HepG2 (cell line): ENCODE measurements around the gene MTMR3. TPM values are rescaled to one million over a fixed set of nuclear protein-coding genes. Genes with fewer than 3 reads are reported as not detected.

ENCODE experiments used
- ATAC-seq: fragments of 200-7000 bp; cut with Tn5 transposase; 3 replicates; pipeline ENCODE4 v1.9.1; 2020; ENCODE audit warnings: mild to moderate bottlenecking, moderate library complexity
- BruUV-seq: library from RNA; stranded (reverse); fragments of 400-500 nt; replicated peaks from 2 replicates; lab custom pipeline; 2021; lab: Mats Ljungman, UMichigan
- CTCF ChIA-PET: fragments of 300-600 bp; formaldehyde crosslinking; extraction: SDS; loops from one replicate; lab custom pipeline; 2021; ENCODE audit warnings: low total read pairs, inconsistent platforms, low intra/inter-chr PET ratio; lab: Yijun Ruan, JAX
- POLR2A ChIA-PET: fragments of 350-600 bp; sonication (Branson Sonifier 250); formaldehyde crosslinking; loops from one replicate; lab custom pipeline; 2020; ENCODE audit warnings: antibody characterized with exemption, inconsistent platforms; lab: Yijun Ruan, JAX
- DNase-seq: peaks from one replicate; pipeline ENCODE4 v3.0.0-alpha.2; 2015; ENCODE audit warnings: low spot score
- FAIRE-seq: peaks from 3 replicates; lab custom pipeline; 2011; peaks lifted over from hg19 to GRCh38; lab: Jason Lieb, UNC
- H2AFZ ChIP-seq: one replicate; pipeline ENCODE4 v1.6.1; 2011; ENCODE audit warnings: low read length, inconsistent platforms
- H3K27ac ChIP-seq: fragments of 300-600 bp; 3 replicates; pipeline ENCODE4 v1.8.0; 2011; ENCODE audit warnings: mixed run types, mild to moderate bottlenecking, mixed read lengths, low read length, inconsistent platforms; ENCODE audit not compliant: insufficient read depth; ENCODE audit errors: extremely low read length
- H3K27me3 ChIP-seq, 2 experiments: fragments of 200-600 bp in 1 of 2; 2 replicates in 1 of 2; 3 replicates in 1 of 2; pipeline versions ENCODE4 v1.6.0 to v1.8.0; 2011; ENCODE audit warnings: low read length in 2 of 2, mild to moderate bottlenecking in 2 of 2, moderate library complexity in 2 of 2, inconsistent platforms in 1 of 2; ENCODE audit not compliant: insufficient read depth in 2 of 2, control insufficient read depth in 1 of 2
- H3K36me3 ChIP-seq, 2 experiments: fragments of 200-600 bp in 1 of 2; replicated peaks in 1 of 2; 2 replicates in 1 of 2; 3 replicates in 1 of 2; pipeline versions ENCODE4 v1.5.1 to v1.8.0; 2011; ENCODE audit warnings: low read length in 2 of 2, inconsistent platforms in 1 of 2; ENCODE audit not compliant: insufficient read depth in 2 of 2, control insufficient read depth in 1 of 2
- H3K4me1 ChIP-seq: 2 replicates; pipeline ENCODE4 v1.5.1; 2012; ENCODE audit warnings: low read length, inconsistent platforms; ENCODE audit not compliant: insufficient read depth
- H3K4me2 ChIP-seq: 2 replicates; pipeline ENCODE4 v1.6.0; 2011; ENCODE audit warnings: low read depth, low read length, inconsistent platforms
- H3K4me3 ChIP-seq, 3 experiments: fragments of 200-600 bp in 1 of 3; sonication (generic), shearing (Covaris generic) in 1 of 3; replicated peaks in 1 of 3; 2 replicates each; pipeline ENCODE4 v1.5.1; 2011 to 2016; ENCODE audit warnings: low read length in 3 of 3, inconsistent platforms in 2 of 3, low read depth in 2 of 3, mild to moderate bottlenecking in 2 of 3, control low read depth in 1 of 3, mixed read lengths in 1 of 3; ENCODE audit not compliant: insufficient read depth in 1 of 3
- H3K79me2 ChIP-seq: one replicate; pipeline ENCODE4 v1.6.1; 2011; ENCODE audit warnings: low read length, inconsistent platforms; ENCODE audit not compliant: insufficient read depth
- H3K9ac ChIP-seq: 2 replicates; pipeline ENCODE4 v1.6.0; 2011; ENCODE audit warnings: mild to moderate bottlenecking, low read depth, low read length, inconsistent platforms; ENCODE audit not compliant: insufficient read depth
- H3K9me3 ChIP-seq: 2 replicates; pipeline ENCODE4 v1.5.1; 2012; ENCODE audit warnings: mild to moderate bottlenecking, low read length
- H4K20me1 ChIP-seq: 2 replicates; pipeline ENCODE4 v1.6.0; 2011; ENCODE audit warnings: inconsistent platforms, mild to moderate bottlenecking, low read length, moderate library complexity; ENCODE audit not compliant: insufficient read depth
- CERS6 ChIP-seq: sonication (generic); formaldehyde crosslinking; IDR thresholded peaks from 2 replicates; pipeline ENCODE4 v1.5.0; 2020; ENCODE audit warnings: missing genetic modification reagents
- IKZF4 ChIP-seq: sonication (generic); formaldehyde crosslinking; IDR thresholded peaks from 2 replicates; pipeline ENCODE4 v1.5.1; 2020; ENCODE audit warnings: borderline replicate concordance, mild to moderate bottlenecking, low read depth, missing genetic modification reagents; ENCODE audit errors: not compliant biosample characterization
- ISX ChIP-seq: sonication (generic); formaldehyde crosslinking; conservative IDR thresholded peaks from 2 replicates; pipeline ENCODE4 v1.5.0; 2020; ENCODE audit warnings: missing genetic modification reagents
- KDM3A ChIP-seq: IDR thresholded peaks from 2 replicates; pipeline ENCODE4 v1.6.1; 2018; ENCODE audit warnings: low read depth, missing compliant biosample characterization
- KLF6 ChIP-seq: IDR thresholded peaks from 2 replicates; pipeline ENCODE4 v1.8.0; 2016; ENCODE audit warnings: missing biosample characterization, missing genetic modification reagents
- NCOA2 ChIP-seq: sonication (generic); formaldehyde crosslinking; IDR thresholded peaks from 2 replicates; pipeline ENCODE4 v1.8.0; 2022; ENCODE audit warnings: inconsistent platforms
- NR2F2 ChIP-seq: IDR thresholded peaks from 2 replicates; pipeline ENCODE4 v1.6.1; 2012; ENCODE audit warnings: low read depth, inconsistent platforms, borderline replicate concordance
- PRDM15 ChIP-seq: sonication (generic); formaldehyde crosslinking; IDR thresholded peaks from 2 replicates; pipeline ENCODE4 v1.4.0; 2020; ENCODE audit warnings: missing genetic modification reagents
- SNAPC5 ChIP-seq: sonication (generic); formaldehyde crosslinking; IDR thresholded peaks from 2 replicates; pipeline ENCODE4 v1.8.1; 2023; ENCODE audit warnings: mild to moderate bottlenecking, missing genetic modification reagents, borderline replicate concordance
- ZBTB8A ChIP-seq: sonication (generic); formaldehyde crosslinking; IDR thresholded peaks from 2 replicates; pipeline ENCODE4 v1.4.0; 2020; ENCODE audit warnings: mild to moderate bottlenecking, low read depth, missing genetic modification reagents, borderline replicate concordance
- ZNF773 ChIP-seq: sonication (generic); formaldehyde crosslinking; IDR thresholded peaks from 2 replicates; pipeline ENCODE4 v1.4.0; 2020; ENCODE audit warnings: missing genetic modification reagents, borderline replicate concordance
- ZSCAN12 ChIP-seq: sonication (generic); formaldehyde crosslinking; IDR thresholded peaks from 2 replicates; pipeline ENCODE4 v1.9.0; 2021; ENCODE audit warnings: mild to moderate bottlenecking, missing genetic modification reagents
- WGBS: methylation state at CpG from one replicate; pipeline ENCODE4 v1.1.6; 2017; ENCODE audit warnings: low lambda C conversion rate; 5-methylcytosine and 5-hydroxymethylcytosine counted together
- in situ Hi-C: cut with HindIII; loops from 2 replicates; pipeline ENCODE4 v1.10.0; 2017; ENCODE audit warnings: low pct_unique_long_range_greater_than_20kb; ENCODE audit not compliant: extremely low pct_ligation_motif_present
- intact Hi-C: fragments of 100-400 bp; cut with micrococcal nuclease; formaldehyde crosslinking; loops from one replicate; pipeline ENCODE4 v1.10.0; 2022; ENCODE audit not compliant: unreplicated experiment
- polyA plus RNA-seq, 8 experiments: library from polyadenylated mRNA; depleted of rRNA in 3 of 8; stranded (reverse) in 7 of 8; unstranded in 1 of 8; fragments of >200 nt; fragmentation: Illumina TruSeq in 4 of 8; extraction: Trizol in 4 of 8; gene quantifications; 2 replicates each; pipeline versions ENCODE4 v1.2.1 to v1.2.3, GENCODE V29; 2011 to 2016; ENCODE audit warnings: low read depth in 4 of 8, missing spikeins in 1 of 8, mixed read lengths in 1 of 8; ENCODE audit not compliant: insufficient read depth in 1 of 8
- total RNA-seq, 5 experiments: library from RNA; depleted of rRNA; stranded (reverse); fragments of >200 nt; fragmentation: Illumina TruSeq; extraction: Trizol; gene quantifications; 2 replicates each; pipeline ENCODE4 v1.2.3, GENCODE V29; 2016; ENCODE audit warnings: low read depth in 1 of 5

The MTMR3 gene
- total and polyA plus RNA-seq, 2 of the 13 experiments (the other 11 are each of a cell fraction or from before 2014, with no cell fraction given) = 12.6 to 24.8 TPM

GRCh38 chr22:30078320-30079311 is 195.6 kb downstream of the MTMR3 start:
- TF ChIP-seq NCOA2 (CRISPR knock-in tag) (no peak), KDM3A (CRISPR knock-in tag) (no peak), KLF6 (CRISPR knock-in tag) (no peak), ZBTB8A (CRISPR knock-in tag) (no peak), IKZF4 (CRISPR knock-in tag) (no peak), ZSCAN12 (CRISPR knock-in tag) (no peak), ZNF773 (no peak), PRDM15 (CRISPR knock-in tag) (no peak), NR2F2 (no peak), ISX (CRISPR knock-in tag) (no peak), SNAPC5 (CRISPR knock-in tag) (no peak), CERS6 (CRISPR knock-in tag) (no peak)
- TF ChIP-seq, all 625 proteins: peak for 0
- intact Hi-C loops = no loop called here

More at GRCh38 chr22:30078320-30079311, 195.6 kb downstream of the MTMR3 start:
- POLR2A ChIA-PET = interaction anchor here (0.7 kb wide), 1 partner anchor 25 kb away, joined by 3 read pairs; no protein-coding TSS in a partner anchor
- 63% methylated on average over 10 of the region's 10 CpGs for WGBS
- no peaks in the 10 kb centered on the region for H3K36me3 ChIP-seq
- FAIRE-seq (no peak), ATAC-seq (no peak), DNase-seq (no peak)
- H3K9ac ChIP-seq = no peak overlapping the region
- no peaks in the 10 kb centered on the region for H3K9me3 ChIP-seq
- H3K27me3 ChIP-seq = peaks cover 0 to 16% of the 10 kb centered on the region in 2 experiments; a peak in 2 of 5 replicates
- no TSS peak for BruUV-seq
- in situ Hi-C loops = no loop called here
- no peaks in the 10 kb centered on the region for H4K20me1 ChIP-seq
- H2AFZ ChIP-seq = no peak overlapping the region
- H3K4me3 ChIP-seq = no peak overlapping the region
- CTCF ChIA-PET = no interaction called here
- H3K79me2 ChIP-seq = no peaks in the 10 kb centered on the region
- no peak overlapping the region for H3K27ac ChIP-seq
- no peak overlapping the region for H3K4me2 ChIP-seq
- peaks cover 33% of the 10 kb centered on the region for H3K4me1 ChIP-seq
